Measurements from ENCODE around the gene METTL25. TPM values are rescaled to one million over a fixed set of nuclear protein-coding genes. Genes with fewer than 3 reads are reported as not detected.

Gene METTL25
- total RNA-seq, 1 donor from 2014 or later, result 14.3 TPM

GRCh38 chr12:82448911-82449578 is 90.7 kb downstream of the METTL25 start:
- no peaks in the 10 kb centered on the region for H3K27me3 Mint-ChIP-seq
- no peak overlapping the region for H3K4me3 Mint-ChIP-seq
- H3K9me3 Mint-ChIP-seq, result no peaks in the 10 kb centered on the region
- H3K36me3 Mint-ChIP-seq, result peaks cover 2% of the 10 kb centered on the region
- no peak for TF ChIP-seq CTCF (conservative IDR thresholded peaks at IDR 0.05)
- DNase-seq (ENCODE audit: extremely low spot score, unreplicated experiment), result no peak
- H3K27ac Mint-ChIP-seq, result no peak overlapping the region
- no peaks in the 10 kb centered on the region for H3K4me1 Mint-ChIP-seq (ENCODE audit: unreplicated experiment)

DNA sequence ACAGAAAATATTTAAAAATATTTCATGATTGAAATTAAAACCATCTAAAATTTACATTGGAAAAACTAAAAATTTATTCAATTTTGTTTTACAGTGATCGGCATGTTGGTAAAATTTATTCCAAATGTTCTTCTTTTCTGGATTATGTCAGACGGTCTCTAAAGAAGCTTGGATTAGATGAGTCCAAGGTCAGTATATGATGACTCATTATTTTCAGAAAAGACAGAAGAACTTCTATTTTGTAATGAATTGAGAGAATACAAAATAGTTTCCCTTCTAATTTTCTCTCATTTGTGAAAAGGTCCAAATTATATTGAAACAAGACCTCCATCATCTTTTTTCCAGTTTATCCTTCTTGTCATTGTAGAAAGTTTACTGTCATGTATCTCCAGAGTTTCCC is 98.3 kb downstream of the METTL25 start:
- Mint-ChIP-seq H3K9me3 (no peaks in the 10 kb centered on the region), H3K36me3 (peaks cover 4% of the 10 kb centered on the region), H3K4me1 (ENCODE audit: unreplicated experiment) (no peaks in the 10 kb centered on the region), H3K4me3 (no peak overlapping the region), H3K27ac (no peak overlapping the region), H3K27me3 (no peaks in the 10 kb centered on the region)
- no peak for DNase-seq (ENCODE audit: extremely low spot score, unreplicated experiment)
- no peak for TF ChIP-seq CTCF (conservative IDR thresholded peaks at IDR 0.05)

- no peak overlapping the region for H3K4me3 Mint-ChIP-seq
- no peaks in the 10 kb centered on the region for H3K9me3 Mint-ChIP-seq
- TF ChIP-seq CTCF (conservative IDR thresholded peaks at IDR 0.05), result no peak
- no peak overlapping the region for H3K27ac Mint-ChIP-seq
- peaks cover 4% of the 10 kb centered on the region for H3K36me3 Mint-ChIP-seq
- H3K4me1 Mint-ChIP-seq (ENCODE audit: unreplicated experiment), result no peaks in the 10 kb centered on the region
- no peak for DNase-seq (ENCODE audit: extremely low spot score, unreplicated experiment)
- H3K27me3 Mint-ChIP-seq, result no peaks in the 10 kb centered on the region
These were observed 99.8 kb downstream of the METTL25 start for GRCh38 chr12:82458101-82458500.

- Mint-ChIP-seq H3K27ac (no peak overlapping the region), H3K27me3 (no peaks in the 10 kb centered on the region), H3K4me3 (no peak overlapping the region), H3K36me3 (peaks cover 7% of the 10 kb centered on the region), H3K9me3 (no peaks in the 10 kb centered on the region), H3K4me1 (ENCODE audit: unreplicated experiment) (no peaks in the 10 kb centered on the region)
- no peak for DNase-seq (ENCODE audit: extremely low spot score, unreplicated experiment)
- no peak for TF ChIP-seq CTCF (conservative IDR thresholded peaks at IDR 0.05)
These were observed 103.1 kb downstream of the METTL25 start for GRCh38 chr12:82461393-82461792.

- Mint-ChIP-seq H3K9me3 (no peaks in the 10 kb centered on the region), H3K27me3 (no peaks in the 10 kb centered on the region), H3K4me1 (ENCODE audit: unreplicated experiment) (no peaks in the 10 kb centered on the region), H3K36me3 (peaks cover 7% of the 10 kb centered on the region), H3K4me3 (no peak overlapping the region), H3K27ac (no peak overlapping the region)
- no peak for DNase-seq (ENCODE audit: extremely low spot score, unreplicated experiment)
- TF ChIP-seq CTCF (conservative IDR thresholded peaks at IDR 0.05), result no peak
These were observed 103.5 kb downstream of the METTL25 start for GRCh38 chr12:82461836-82462235.

All from type B pancreatic cell (in vitro differentiated cells).